Esophagus squamous epithelium (tissue), 5 donors: ENCODE results near the gene MELK. TPM values are rescaled to one million over a fixed set of nuclear protein-coding genes. Genes with fewer than 3 reads are reported as not detected.
"Not testable (repeated sequence)": the region's sequence is repeated elsewhere in the genome, so short reads cannot be mapped to it uniquely, and the experiment has no call there.

Experiments used
- DNase-seq: peaks from one replicate; lab custom pipeline; 2025; lab: John Stamatoyannopoulos, UW
- H3K27ac ChIP-seq, 4 donors: fragments of 200-600 bp; sonication (generic); one replicate each; pipeline ENCODE4 v1.5.1; 2016 to 2019; ENCODE audit warnings: mild to moderate bottlenecking in 1 of 4
- H3K27me3 ChIP-seq, 4 donors: fragments of 200-600 bp; sonication (generic); 1 replicate in 3 of 4; 2 replicates in 1 of 4; pipeline versions ENCODE4 v1.5.1 to v1.6.0; 2017 to 2021; ENCODE audit warnings: antibody characterized with exemption in 1 of 4
- H3K36me3 ChIP-seq, 3 donors: fragments of 200-600 bp; sonication (generic); one replicate each; pipeline ENCODE4 v1.5.1; 2016 to 2019
- H3K4me1 ChIP-seq, 3 donors: fragments of 200-600 bp; sonication (generic); one replicate each; pipeline ENCODE4 v1.5.1; 2017 to 2019
- H3K4me3 ChIP-seq, 4 donors: fragments of 200-600 bp; sonication (generic); 1 replicate in 3 of 4; 2 replicates in 1 of 4; pipeline ENCODE4 v1.5.1; 2016 to 2019; ENCODE audit warnings: mild to moderate bottlenecking in 2 of 4, moderate library complexity in 1 of 4
- H3K9me3 ChIP-seq, 3 donors: fragments of 200-600 bp; sonication (generic); one replicate each; pipeline ENCODE4 v1.5.1; 2016 to 2019
- CTCF ChIP-seq, 6 experiments: fragments of 450-650 bp in 4 of 6; fragments of 200-600 bp in 2 of 6; sonication (generic) in 2 of 6; IDR thresholded peaks; one replicate each; pipeline ENCODE4 v1.5.1; 2016 to 2019; ENCODE audit warnings: antibody characterized with exemption in 6 of 6, mild to moderate bottlenecking in 4 of 6, moderate library complexity in 4 of 6
- POLR2A ChIP-seq, 4 donors: fragments of 450-650 bp; IDR thresholded peaks; one replicate each; pipeline ENCODE4 v1.6.1; 2017; ENCODE audit warnings: antibody characterized with exemption in 4 of 4, mild to moderate bottlenecking in 4 of 4, moderate library complexity in 3 of 4
- WGBS, 2 donors: methylation state at CpG; one replicate each; pipeline ENCODE4 v1.1.5; 2018; 5-methylcytosine and 5-hydroxymethylcytosine counted together
- intact Hi-C: fragments of 100-400 bp; cut with DNase I; formaldehyde crosslinking; loops from one replicate; pipeline ENCODE4 v1.15.0; 2022
- total RNA-seq, 4 donors: library from RNA; depleted of rRNA; stranded (reverse); fragments of >200 nt; gene quantifications; one replicate each; pipeline ENCODE4 v1.1.0, GENCODE V29; 2016
- donor health status: DM: yes; HTN: yes; CAD: no.

MELK gene
- total RNA-seq, 4 donors from 2014 or later: 5.0 to 21.1 (median 12.4) TPM

GRCh38 chr9:36550135-36550534 lies 22.6 kb upstream of the MELK start:
- H3K9me3 ChIP-seq: no peaks in the 10 kb centered on the region
- WGBS, 2 donors: 63 to 71% methylated on average over 7 to 8 of the region's 8 CpGs
- no peaks in the 10 kb centered on the region for H3K27me3 ChIP-seq
- peaks cover 0 to 11% (median 0%) of the 10 kb centered on the region in 3 donors for H3K4me1 ChIP-seq
- H3K27ac ChIP-seq: peak overlapping the region in 2 of 4 donors; percentile 39 to 50
- no peak overlapping the region for H3K4me3 ChIP-seq
- intact Hi-C loops: no loop called here
- TF ChIP-seq CTCF (IDR thresholded peaks at IDR 0.05) (no peak), POLR2A (IDR thresholded peaks at IDR 0.05) (no peak)
- DNase-seq: no peak
- H3K36me3 ChIP-seq: no peaks in the 10 kb centered on the region

GRCh38 chr9:36550631-36551098 lies 22.0 kb upstream of the MELK start:
- H3K9me3 ChIP-seq, H3K27me3 ChIP-seq, DNase-seq, H3K36me3 ChIP-seq, intact Hi-C loops, H3K4me3 ChIP-seq: not testable (repeated sequence)
- Histone ChIP-seq H3K4me1 (peaks cover 0 to 11% (median 0%) of the 10 kb centered on the region in 3 donors), H3K27ac (peak overlapping the region in 2 of 4 donors; percentile 39 to 50)
- WGBS, 2 donors: 69 to 86% methylated on average over 9 to 10 of the region's 10 CpGs

GRCh38 chr9:36551129-36551528 lies 21.6 kb upstream of the MELK start:
- TF ChIP-seq POLR2A (IDR thresholded peaks at IDR 0.05): no peak
- TF ChIP-seq CTCF (IDR thresholded peaks at IDR 0.05): no peak
- Histone ChIP-seq H3K27me3 (no peaks in the 10 kb centered on the region), H3K36me3 (no peaks in the 10 kb centered on the region), H3K27ac (no peak overlapping the region), H3K9me3 (no peaks in the 10 kb centered on the region), H3K4me1 (peaks cover 0 to 14% (median 0%) of the 10 kb centered on the region in 3 donors), H3K4me3 (no peak overlapping the region)
- 86 to 96% methylated on average over 3 of the region's 3 CpGs for WGBS, 2 donors
- no peak for DNase-seq
- intact Hi-C loops: no loop called here

- 75 to 80% methylated on average over 5 to 6 of the region's 6 CpGs for WGBS, 2 donors
- no peak overlapping the region for H3K27ac ChIP-seq
- H3K4me3 ChIP-seq: no peak overlapping the region
- intact Hi-C loops: no loop called here
- no peak for TF ChIP-seq POLR2A (IDR thresholded peaks at IDR 0.05)
- no peak for TF ChIP-seq CTCF (IDR thresholded peaks at IDR 0.05)
- H3K9me3 ChIP-seq: no peaks in the 10 kb centered on the region
- peaks cover 0 to 14% (median 0%) of the 10 kb centered on the region in 3 donors for H3K4me1 ChIP-seq
- no peaks in the 10 kb centered on the region for H3K36me3 ChIP-seq
- H3K27me3 ChIP-seq: no peaks in the 10 kb centered on the region
- no peak for DNase-seq
These were observed 20.8 kb upstream of the MELK start for GRCh38 chr9:36551910-36552309.

GRCh38 chr9:36559036-36559695 lies 13.5 kb upstream of the MELK start:
- peaks cover 0 to 4% (median 0%) of the 10 kb centered on the region in 3 donors for H3K4me1 ChIP-seq
- H3K27ac ChIP-seq: no peak overlapping the region
- intact Hi-C loops: loop anchor here (5.0 kb wide), 2 partner anchors 107 to 152 kb away; no protein-coding TSS in a partner anchor
- WGBS, 2 donors: 62 to 68% methylated on average over 4 to 7 of the region's 7 CpGs
- no peak overlapping the region for H3K4me3 ChIP-seq
- no peaks in the 10 kb centered on the region for H3K27me3 ChIP-seq
- TF ChIP-seq POLR2A (IDR thresholded peaks at IDR 0.05) (no peak), CTCF (IDR thresholded peaks at IDR 0.05) (no peak)
- no peak for DNase-seq
- no peaks in the 10 kb centered on the region for H3K9me3 ChIP-seq
- no peaks in the 10 kb centered on the region for H3K36me3 ChIP-seq
